ENCODE results near the gene ZGLP1.

- TF ChIP-seq, protein P1, sequence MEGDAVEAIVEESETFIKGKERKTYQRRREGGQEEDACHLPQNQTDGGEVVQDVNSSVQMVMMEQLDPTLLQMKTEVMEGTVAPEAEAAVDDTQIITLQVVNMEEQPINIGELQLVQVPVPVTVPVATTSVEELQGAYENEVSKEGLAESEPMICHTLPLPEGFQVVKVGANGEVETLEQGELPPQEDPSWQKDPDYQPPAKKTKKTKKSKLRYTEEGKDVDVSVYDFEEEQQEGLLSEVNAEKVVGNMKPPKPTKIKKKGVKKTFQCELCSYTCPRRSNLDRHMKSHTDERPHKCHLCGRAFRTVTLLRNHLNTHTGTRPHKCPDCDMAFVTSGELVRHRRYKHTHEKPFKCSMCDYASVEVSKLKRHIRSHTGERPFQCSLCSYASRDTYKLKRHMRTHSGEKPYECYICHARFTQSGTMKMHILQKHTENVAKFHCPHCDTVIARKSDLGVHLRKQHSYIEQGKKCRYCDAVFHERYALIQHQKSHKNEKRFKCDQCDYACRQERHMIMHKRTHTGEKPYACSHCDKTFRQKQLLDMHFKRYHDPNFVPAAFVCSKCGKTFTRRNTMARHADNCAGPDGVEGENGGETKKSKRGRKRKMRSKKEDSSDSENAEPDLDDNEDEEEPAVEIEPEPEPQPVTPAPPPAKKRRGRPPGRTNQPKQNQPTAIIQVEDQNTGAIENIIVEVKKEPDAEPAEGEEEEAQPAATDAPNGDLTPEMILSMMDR (IDR thresholded peaks at IDR 0.05) = no peak
- TF ChIP-seq POLR2AphosphoS5 (IDR thresholded peaks at IDR 0.05) (no peak), EP300 (IDR thresholded peaks at IDR 0.05) (no peak), POLR2A (IDR thresholded peaks at IDR 0.05; ENCODE audit: low read depth) (no peak)
These were observed 19.7 kb downstream of the ZGLP1 start, which contains the start of gene ICAM5 for GRCh38 chr19:10289836-10290356.

Measured in esophagus muscularis mucosa (tissue), 4 donors.